IMR-90 (cell line): Measurements from ENCODE around the gene TEX47. TPM values are rescaled to one million over a fixed set of nuclear protein-coding genes. Genes with fewer than 3 reads are reported as not detected.
A peak's percentile ranks its signal among the peaks of the same experiment; 100 is the strongest.

Experiments
- ATAC-seq: fragments of 200-7000 bp; cut with Tn5 transposase; 2 replicates; pipeline ENCODE4 v1.9.1; 2020; ENCODE audit warnings: low read depth, mild to moderate bottlenecking, moderate library complexity
- BruUV-seq: library from RNA; stranded (reverse); fragments of 400-500 nt; replicated peaks from 2 replicates; lab custom pipeline; 2021; lab: Mats Ljungman, UMichigan
- CTCF ChIA-PET: fragments of 300-600 bp; formaldehyde crosslinking; extraction: SDS; loops from one replicate; lab custom pipeline; 2021; ENCODE audit warnings: antibody characterized with exemption; lab: Yijun Ruan, JAX
- POLR2A ChIA-PET: fragments of 300-600 bp; sonication (Branson Sonifier 250); formaldehyde crosslinking; loops from one replicate; lab custom pipeline; 2022; ENCODE audit warnings: antibody characterized with exemption; ENCODE audit not compliant: unreplicated experiment; lab: Charles Lee
- DNase-seq: peaks from one replicate; pipeline ENCODE4 v3.0.0; 2013
- H2AFZ ChIP-seq: replicated peaks from 2 replicates; pipeline ENCODE3; 2013; ENCODE audit warnings: low read length, mild to moderate bottlenecking; ENCODE audit not compliant: poor library complexity
- H2AK5ac ChIP-seq: 2 replicates; pipeline ENCODE4 v1.6.1; 2013; ENCODE audit warnings: low read depth, low read length, inconsistent platforms
- H2AK9ac ChIP-seq: replicated peaks from 2 replicates; pipeline ENCODE3; 2013; ENCODE audit warnings: mild to moderate bottlenecking, low read depth, low read length, moderate library complexity; ENCODE audit not compliant: poor library complexity
- H2BK120ac ChIP-seq: 2 replicates; pipeline ENCODE4 v1.6.1; 2013; ENCODE audit warnings: low read depth, low read length, inconsistent platforms
- H2BK15ac ChIP-seq: 3 replicates; pipeline ENCODE4 v1.6.1; 2013; ENCODE audit warnings: low read depth, low read length, inconsistent platforms
- H2BK20ac ChIP-seq: 2 replicates; pipeline ENCODE4 v1.6.1; 2013; ENCODE audit warnings: low read depth, mild to moderate bottlenecking, inconsistent platforms, low read length, moderate library complexity
- H2BK5ac ChIP-seq: 2 replicates; pipeline ENCODE4 v1.6.1; 2013; ENCODE audit warnings: mild to moderate bottlenecking, low read depth, low read length, inconsistent platforms; ENCODE audit not compliant: poor library complexity, severe bottlenecking
- H3K14ac ChIP-seq: replicated peaks from 2 replicates; pipeline ENCODE4 v1.6.1; 2013; ENCODE audit warnings: low read depth, low read length, inconsistent platforms
- H3K18ac ChIP-seq: 2 replicates; pipeline ENCODE4 v1.6.1; 2013; ENCODE audit warnings: low read depth, low read length, control low read depth
- H3K23ac ChIP-seq: 2 replicates; pipeline ENCODE4 v1.6.1; 2013; ENCODE audit warnings: low read depth, low read length, inconsistent platforms
- H3K27ac ChIP-seq: 2 replicates; pipeline ENCODE4 v1.5.1; 2013; ENCODE audit warnings: mild to moderate bottlenecking, control low read depth, low read length; ENCODE audit not compliant: insufficient read depth
- H3K27me3 ChIP-seq: 2 replicates; pipeline ENCODE4 v1.6.1; 2013; ENCODE audit warnings: low read length; ENCODE audit not compliant: control insufficient read depth, insufficient read depth
- H3K36me3 ChIP-seq: 2 replicates; pipeline ENCODE4 v1.6.1; 2013; ENCODE audit warnings: low read length, mixed read lengths; ENCODE audit not compliant: control insufficient read depth, insufficient read depth
- H3K4ac ChIP-seq: 2 replicates; pipeline ENCODE4 v1.6.1; 2013; ENCODE audit warnings: low read depth, low read length, inconsistent platforms
- H3K4me1 ChIP-seq: 2 replicates; pipeline ENCODE4 v1.6.1; 2013; ENCODE audit warnings: low read length, mixed read lengths; ENCODE audit not compliant: control insufficient read depth, insufficient read depth
- H3K4me2 ChIP-seq: 2 replicates; pipeline ENCODE4 v1.6.1; 2013; ENCODE audit warnings: low read depth, mild to moderate bottlenecking, control low read depth, low read length, moderate library complexity
- H3K4me3 ChIP-seq: 2 replicates; pipeline ENCODE4 v1.5.1; 2013; ENCODE audit warnings: low read depth, mild to moderate bottlenecking, control low read depth, low read length, moderate library complexity; ENCODE audit not compliant: insufficient read depth
- H3K56ac ChIP-seq: 2 replicates; pipeline ENCODE4 v1.6.1; 2013; ENCODE audit warnings: low read length, inconsistent platforms; ENCODE audit not compliant: insufficient read depth; ENCODE audit errors: extremely low read depth
- H3K79me1 ChIP-seq, 2 experiments: 2 replicates each; pipeline ENCODE4 v1.6.1; 2013; ENCODE audit warnings: low read length in 2 of 2, inconsistent platforms in 1 of 2, low read depth in 1 of 2
- H3K9ac ChIP-seq: 2 replicates; pipeline ENCODE4 v1.6.1; 2013; ENCODE audit warnings: low read depth, low read length, control low read depth
- H3K9me1 ChIP-seq: 2 replicates; pipeline ENCODE4 v1.6.1; 2013; ENCODE audit warnings: low read length, inconsistent platforms; ENCODE audit not compliant: insufficient read depth
- H3K9me3 ChIP-seq: 2 replicates; pipeline ENCODE4 v1.6.1; 2013; ENCODE audit warnings: low read length; ENCODE audit not compliant: control insufficient read depth, insufficient read depth
- H4K20me1 ChIP-seq: 2 replicates; pipeline ENCODE4 v1.6.1; 2013; ENCODE audit warnings: low read length, inconsistent platforms; ENCODE audit not compliant: insufficient read depth
- H4K5ac ChIP-seq: 2 replicates; pipeline ENCODE4 v1.6.1; 2013; ENCODE audit warnings: mild to moderate bottlenecking, low read depth, low read length, control low read depth
- H4K8ac ChIP-seq, 2 experiments: 2 replicates each; pipeline ENCODE4 v1.6.1; 2013; ENCODE audit warnings: low read depth in 2 of 2, low read length in 2 of 2, control low read depth in 1 of 2, inconsistent platforms in 1 of 2
- H4K91ac ChIP-seq: 2 replicates; pipeline ENCODE4 v1.6.1; 2013; ENCODE audit warnings: low read depth, low read length, inconsistent platforms; ENCODE audit not compliant: insufficient read depth
- BHLHE40 ChIP-seq: fragments of 150-350 bp; IDR thresholded peaks from 2 replicates; pipeline ENCODE4 v1.6.1; 2016; ENCODE audit warnings: mild to moderate bottlenecking, low read depth, low read length
- CTCF ChIP-seq: conservative IDR thresholded peaks from 2 replicates; pipeline ENCODE4 v1.5.1; 2012; ENCODE audit warnings: mild to moderate bottlenecking, low read depth, low read length, improper control_type of control experiment
- FOS ChIP-seq: fragments of 150-350 bp; IDR thresholded peaks from 2 replicates; pipeline ENCODE4 v1.6.1; 2016; ENCODE audit warnings: low read depth, low read length
- MAZ ChIP-seq: IDR thresholded peaks from 2 replicates; pipeline ENCODE4 v1.6.1; 2012; ENCODE audit warnings: low read depth, mild to moderate bottlenecking, low read length, improper control_type of control experiment, moderate library complexity, borderline replicate concordance
- RAD21 ChIP-seq: IDR thresholded peaks from 2 replicates; pipeline ENCODE4 v1.6.1; 2012; ENCODE audit warnings: low read length, improper control_type of control experiment
- whole genome bisulfite sequencing, 2 experiments: methylation state at CpG; one replicate each; pipeline versions ENCODE4 v1.1.5 to v1.1.7; 2013; ENCODE audit warnings: missing lambda C conversion rate in 2 of 2; ENCODE audit not compliant: insufficient read length in 1 of 2; ENCODE audit errors: extremely low coverage in 2 of 2; 5-methylcytosine and 5-hydroxymethylcytosine counted together
- dilution Hi-C: fragments of 300-500 bp; cut with HindIII; formaldehyde crosslinking; loops from one replicate; pipeline ENCODE4 v1.14.3; 2018; ENCODE audit warnings: low sequenced_read_pairs; ENCODE audit not compliant: unreplicated experiment
- in situ Hi-C: fragments of 300-500 bp; cut with MboI; formaldehyde crosslinking; loops from 3 replicates; pipeline ENCODE4 v1.14.3; 2019; ENCODE audit warnings: low sequenced_read_pairs, inconsistent platforms, mixed read lengths
- intact Hi-C: fragments of 100-400 bp; cut with micrococcal nuclease; formaldehyde crosslinking; loops from 2 replicates; pipeline ENCODE4 v1.10.0; 2022
- polyA plus RNA-seq, 3 experiments: library from polyadenylated mRNA; depleted of rRNA; stranded (reverse); fragments of >200 nt; gene quantifications; 2 replicates each; pipeline ENCODE4 v1.2.3, GENCODE V29; 2012; ENCODE audit warnings: low replicate concordance in 1 of 3
- total RNA-seq: library from RNA; depleted of rRNA; stranded (reverse); fragments of >200 nt; gene quantifications from 2 replicates; pipeline ENCODE4 v1.2.3, GENCODE V29; 2012

Gene TEX47
- total and polyA plus RNA-seq, 2 of the 4 experiments (the other 2 are of a cell fraction) = not detected

- no peaks in the 10 kb centered on the region for H4K20me1 ChIP-seq
- no peak overlapping the region for H2AK5ac ChIP-seq
- no peak overlapping the region for H2BK5ac ChIP-seq
- H3K23ac ChIP-seq = no peak overlapping the region
- ChIA-PET POLR2A (no interaction called here), CTCF (no interaction called here)
- H3K9me1 ChIP-seq = no peaks in the 10 kb centered on the region
- H3K4ac ChIP-seq = no peak overlapping the region
- no TSS peak for BruUV-seq
- no peak overlapping the region for H2AFZ ChIP-seq
- no peaks in the 10 kb centered on the region for H3K79me1 ChIP-seq
- DNase-seq (no peak), ATAC-seq (no peak)
- in situ Hi-C loops = no loop called here
- H3K56ac ChIP-seq = no peak overlapping the region
- H3K4me1 ChIP-seq = no peaks in the 10 kb centered on the region
- H3K4me3 ChIP-seq = no peak overlapping the region
- H4K8ac ChIP-seq = no peak overlapping the region
- no peak overlapping the region for H3K9ac ChIP-seq
- H2BK120ac ChIP-seq = no peak overlapping the region
- no peak overlapping the region for H3K14ac ChIP-seq
- H3K36me3 ChIP-seq = no peaks in the 10 kb centered on the region
- H3K27me3 ChIP-seq = no peaks in the 10 kb centered on the region
- no peak overlapping the region for H2AK9ac ChIP-seq
- H2BK20ac ChIP-seq = no peak overlapping the region
- no peak overlapping the region for H4K91ac ChIP-seq
- dilution Hi-C loops = no loop called here
- WGBS, 2 experiments = no CpG with 5 or more reads among the region's 3 CpGs
- H3K9me3 ChIP-seq = no peaks in the 10 kb centered on the region
- TF ChIP-seq RAD21 = no peak
- 0 out of 2 replicates have a peak, but pooled peaks have one; percentile 8 for TF ChIP-seq CTCF
- TF ChIP-seq FOS = no peak
- TF ChIP-seq BHLHE40 = no peak
- TF ChIP-seq MAZ = no peak
- intact Hi-C loops = no loop called here
- H4K5ac ChIP-seq = no peak overlapping the region
- H3K27ac ChIP-seq = no peak overlapping the region
- H3K18ac ChIP-seq = no peak overlapping the region
- H2BK15ac ChIP-seq = no peak overlapping the region
- H3K4me2 ChIP-seq = no peak overlapping the region
Measured at GRCh38 chr7:88835147-88835728, 39.7 kb upstream of the TEX47 start.
